ENCODE results near the gene RINL.
"Not testable (repeated sequence)": the region's sequence is repeated elsewhere in the genome, so short reads cannot be mapped to it uniquely, and the experiment has no call there.

The RINL gene

GRCh38 chr19:38883286-38883685 lies 5.2 kb upstream of the RINL start:
- DNase-seq (ENCODE audit: low read depth), result no peak
- H3K4me3 ChIP-seq (ENCODE audit: low read length), result no peak overlapping the region
- TF ChIP-seq, protein P1, sequence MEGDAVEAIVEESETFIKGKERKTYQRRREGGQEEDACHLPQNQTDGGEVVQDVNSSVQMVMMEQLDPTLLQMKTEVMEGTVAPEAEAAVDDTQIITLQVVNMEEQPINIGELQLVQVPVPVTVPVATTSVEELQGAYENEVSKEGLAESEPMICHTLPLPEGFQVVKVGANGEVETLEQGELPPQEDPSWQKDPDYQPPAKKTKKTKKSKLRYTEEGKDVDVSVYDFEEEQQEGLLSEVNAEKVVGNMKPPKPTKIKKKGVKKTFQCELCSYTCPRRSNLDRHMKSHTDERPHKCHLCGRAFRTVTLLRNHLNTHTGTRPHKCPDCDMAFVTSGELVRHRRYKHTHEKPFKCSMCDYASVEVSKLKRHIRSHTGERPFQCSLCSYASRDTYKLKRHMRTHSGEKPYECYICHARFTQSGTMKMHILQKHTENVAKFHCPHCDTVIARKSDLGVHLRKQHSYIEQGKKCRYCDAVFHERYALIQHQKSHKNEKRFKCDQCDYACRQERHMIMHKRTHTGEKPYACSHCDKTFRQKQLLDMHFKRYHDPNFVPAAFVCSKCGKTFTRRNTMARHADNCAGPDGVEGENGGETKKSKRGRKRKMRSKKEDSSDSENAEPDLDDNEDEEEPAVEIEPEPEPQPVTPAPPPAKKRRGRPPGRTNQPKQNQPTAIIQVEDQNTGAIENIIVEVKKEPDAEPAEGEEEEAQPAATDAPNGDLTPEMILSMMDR (IDR thresholded peaks at IDR 0.05; ENCODE audit: insufficient read depth, low read depth, low read length, missing control alignments), result no peak

DNA sequence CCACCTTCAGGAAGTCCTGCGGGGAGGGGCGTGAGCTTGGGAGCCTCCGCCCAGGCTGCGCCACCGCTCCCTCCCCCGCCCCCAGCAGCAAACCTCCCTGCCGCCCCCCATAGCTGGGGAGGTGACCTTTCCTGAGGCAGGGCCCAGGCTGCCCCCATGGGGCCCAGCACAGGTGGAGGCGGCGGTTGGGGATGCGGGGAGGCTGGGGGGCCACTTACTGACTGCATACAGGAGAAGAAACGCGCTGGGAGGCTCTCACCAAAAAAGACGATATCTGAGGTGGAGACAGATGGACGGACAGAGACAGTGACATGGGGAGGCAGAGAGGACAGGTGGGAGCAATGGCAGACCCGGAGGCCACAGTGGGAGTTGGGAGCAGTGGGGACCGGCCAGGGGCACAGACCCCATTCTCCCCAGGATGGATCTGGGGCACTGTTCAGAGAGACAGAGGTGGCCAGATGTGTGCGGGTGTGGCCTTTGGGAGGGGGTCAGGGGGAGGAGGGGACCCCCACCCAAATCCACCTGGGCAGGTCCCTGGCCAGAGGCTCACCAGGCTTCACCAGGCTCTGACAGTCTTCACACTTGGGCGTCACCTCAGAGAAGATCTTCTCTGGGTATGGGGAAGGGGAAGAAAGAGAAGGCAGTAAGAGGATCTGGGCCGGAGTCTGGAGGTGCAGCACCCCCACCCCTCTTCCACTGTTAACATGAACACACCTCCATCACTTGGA lies 3.0 kb upstream of the RINL start:
- no peak for DNase-seq (ENCODE audit: low read depth)
- H3K4me3 ChIP-seq (ENCODE audit: low read length), result no peak overlapping the region
- TF ChIP-seq, protein P1 (IDR thresholded peaks at IDR 0.05; ENCODE audit: insufficient read depth, low read depth, low read length, missing control alignments), result no peak

DNA sequence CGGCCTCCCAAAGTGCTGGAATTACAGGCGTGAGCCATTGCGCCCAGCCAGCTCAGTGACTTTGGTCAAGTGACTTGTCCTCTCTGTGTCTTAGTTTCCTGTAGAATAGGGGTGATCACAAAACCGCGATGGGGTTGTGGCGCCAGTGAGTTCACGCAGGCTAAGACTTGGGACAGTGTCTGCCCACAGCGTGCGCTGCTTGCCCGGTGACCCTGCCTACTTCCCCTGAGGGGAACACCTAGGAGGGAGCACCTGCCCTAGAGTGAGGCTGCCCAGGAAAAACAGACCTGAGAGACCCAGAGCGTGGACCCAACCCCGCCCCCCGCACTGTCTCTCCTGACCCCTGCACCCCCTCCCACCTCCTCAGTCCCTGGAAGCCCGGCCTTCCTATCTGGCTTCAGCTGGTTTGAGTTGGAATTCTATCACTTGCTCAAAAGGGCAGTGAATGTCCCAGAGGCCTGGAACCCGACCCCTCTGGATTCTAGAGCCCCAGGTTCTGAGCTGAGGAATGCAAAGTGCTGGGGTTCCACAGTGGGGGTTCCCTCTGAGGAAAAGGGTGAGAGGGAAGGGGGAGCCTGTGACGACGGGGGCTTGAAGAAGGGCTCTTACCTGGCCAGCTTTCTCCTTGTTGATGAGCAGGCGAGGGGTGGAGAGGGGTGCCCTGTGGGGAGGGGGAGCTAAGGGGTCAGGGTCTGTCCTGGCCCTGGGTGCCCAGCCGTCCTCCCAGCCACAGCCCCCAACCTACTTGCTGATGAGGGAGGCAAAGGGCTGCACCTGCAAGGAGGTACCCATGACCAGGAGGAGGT lies 2.2 kb upstream of the RINL start:
- H3K4me3 ChIP-seq (ENCODE audit: low read length), result no peak overlapping the region
- no peak for DNase-seq (ENCODE audit: low read depth)
- TF ChIP-seq, protein P1 (IDR thresholded peaks at IDR 0.05; ENCODE audit: insufficient read depth, low read depth, low read length, missing control alignments), result no peak

- no peak for DNase-seq (ENCODE audit: low read depth)
- H3K4me3 ChIP-seq (ENCODE audit: low read length), result no peak overlapping the region
- TF ChIP-seq, protein P1 (IDR thresholded peaks at IDR 0.05; ENCODE audit: insufficient read depth, low read depth, low read length, missing control alignments), result no peak
Measured at GRCh38 chr19:38879400-38879751, 1.3 kb upstream of the RINL start.

DNA sequence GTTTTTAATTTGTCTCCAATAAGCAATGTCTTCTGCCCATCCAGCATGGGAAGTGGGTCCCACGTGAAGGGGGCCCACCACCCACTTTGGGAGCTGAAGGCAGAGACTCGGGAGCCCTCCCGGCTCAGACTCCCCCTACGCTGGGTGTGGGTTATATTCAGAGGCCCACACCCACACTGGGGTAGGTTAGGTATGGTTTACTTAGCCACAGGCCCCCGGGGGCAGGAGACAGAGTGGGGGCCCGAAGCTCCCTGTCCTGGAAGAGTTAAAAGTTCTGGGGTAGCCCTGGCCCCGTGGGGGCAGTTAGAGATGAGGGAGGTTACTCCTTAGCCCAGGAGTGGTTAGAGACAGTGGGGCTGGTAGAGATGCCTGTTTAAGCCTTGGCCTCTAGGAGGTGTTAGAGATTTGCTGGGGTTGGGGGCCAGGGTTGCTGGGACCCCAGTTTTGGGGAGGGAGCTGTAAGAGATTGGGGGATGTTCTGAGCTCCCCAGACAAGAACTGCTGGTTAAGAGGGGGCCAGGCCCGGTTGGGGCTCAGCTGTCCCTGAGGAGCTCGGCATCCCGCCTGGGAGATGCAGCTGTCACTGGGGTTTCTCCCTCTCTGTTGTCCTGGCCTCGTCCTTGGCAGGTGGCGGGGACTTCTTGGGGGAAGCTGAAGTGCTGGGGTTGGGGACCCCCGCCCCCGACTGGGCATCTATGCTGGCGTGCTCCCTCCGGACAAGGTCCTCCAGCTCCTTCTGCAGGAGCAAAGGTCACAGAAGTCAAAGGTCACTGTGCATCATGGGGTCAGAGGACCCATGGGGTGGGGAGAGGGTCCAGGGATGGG lies 712 bp upstream of the RINL start:
- DNase-seq (ENCODE audit: low read depth), result no peak
- TF ChIP-seq, protein P1 (IDR thresholded peaks at IDR 0.05; ENCODE audit: insufficient read depth, low read depth, low read length, missing control alignments), result no peak
- no peak overlapping the region for H3K4me3 ChIP-seq (ENCODE audit: low read length)

DNA sequence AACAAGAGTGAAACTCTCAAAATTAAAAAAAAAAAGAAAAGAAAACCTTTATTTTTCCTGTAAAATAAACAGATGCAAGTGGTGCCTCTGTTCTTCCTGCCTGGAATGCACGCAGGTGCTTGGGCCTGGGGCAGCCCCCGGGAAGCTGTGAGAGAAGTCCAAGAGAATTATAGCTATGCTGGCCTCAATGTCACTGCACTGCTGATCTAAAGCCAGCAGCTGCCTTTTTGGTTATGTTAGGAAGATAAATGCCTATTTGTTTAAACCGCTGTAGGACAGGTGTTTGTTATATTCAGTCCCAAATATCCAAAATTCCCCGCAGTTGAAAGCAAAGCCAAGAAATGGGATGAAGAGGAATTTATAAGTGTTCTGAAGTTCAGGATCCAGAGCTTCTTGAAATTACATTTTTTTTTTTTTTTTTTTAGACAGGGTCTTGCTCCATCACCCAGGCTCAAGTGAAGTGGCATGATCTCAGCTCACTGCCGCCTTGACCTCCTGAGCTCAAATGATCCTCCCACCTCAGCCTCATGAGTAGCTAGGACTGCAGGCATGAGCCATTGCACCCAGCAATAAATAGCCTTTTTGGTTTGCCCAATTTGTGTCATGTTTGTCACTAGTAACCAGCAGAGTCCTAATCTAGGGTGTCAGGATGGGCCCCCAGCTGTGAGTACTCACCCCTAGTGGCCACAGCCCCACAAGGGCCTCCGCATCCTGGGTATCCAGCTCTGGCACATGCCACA lies 2.2 kb downstream of the RINL start:
- TF ChIP-seq, protein P1 (IDR thresholded peaks at IDR 0.05; ENCODE audit: insufficient read depth, low read depth, low read length, missing control alignments), result no peak
- no peak for DNase-seq (ENCODE audit: low read depth)
- no peak overlapping the region for H3K4me3 ChIP-seq (ENCODE audit: low read length)

- not testable (repeated sequence) for DNase-seq (ENCODE audit: low read depth); H3K4me3 ChIP-seq (ENCODE audit: low read length)
Measured at GRCh38 chr19:38873400-38873799, 4.7 kb downstream of the RINL start.

Measured in epithelial cell of esophagus (primary cell).